ENCODE measurements around the gene MINDY2.

Gene MINDY2

DNA sequence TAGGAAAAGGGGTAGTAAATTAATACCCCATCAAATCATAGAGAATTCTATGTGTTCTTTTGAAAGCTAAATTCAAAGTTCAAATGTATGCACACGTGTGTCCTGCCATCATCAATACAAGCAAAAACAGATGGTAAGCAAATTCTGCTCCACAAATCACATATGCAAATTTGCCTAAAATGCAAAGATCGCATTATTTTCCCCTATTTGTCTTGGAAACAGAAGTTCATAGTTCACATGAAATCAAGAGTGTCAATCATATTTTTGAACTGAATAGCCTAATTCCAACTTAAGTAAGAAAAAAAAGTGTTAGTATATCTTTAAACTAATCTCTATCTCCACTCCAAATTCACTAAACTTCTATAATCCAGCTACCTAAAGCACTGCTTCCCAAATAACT is 30.1 kb upstream of the MINDY2 start:
- TF ChIP-seq POLR2AphosphoS5 (IDR thresholded peaks at IDR 0.05; ENCODE audit: low read depth, low read length) = no peak
- no peak for TF ChIP-seq TAF1 (IDR thresholded peaks at IDR 0.05; ENCODE audit: borderline replicate concordance, low read depth, low read length)
- TF ChIP-seq POLR2A (IDR thresholded peaks at IDR 0.05; ENCODE audit: low read depth, low read length) = no peak
- no peak for DNase-seq (ENCODE audit: insufficient read length)
- peak; percentile 27 for FAIRE-seq

GRCh38 chr15:58742022-58742813 is 28.9 kb upstream of the MINDY2 start:
- DNase-seq (ENCODE audit: insufficient read length) (no peak), FAIRE-seq (peak; percentile 33)
- TF ChIP-seq POLR2A (IDR thresholded peaks at IDR 0.05; ENCODE audit: low read depth, low read length) (no peak), POLR2AphosphoS5 (IDR thresholded peaks at IDR 0.05; ENCODE audit: low read depth, low read length) (no peak), TAF1 (IDR thresholded peaks at IDR 0.05; ENCODE audit: borderline replicate concordance, low read depth, low read length) (no peak)

DNA sequence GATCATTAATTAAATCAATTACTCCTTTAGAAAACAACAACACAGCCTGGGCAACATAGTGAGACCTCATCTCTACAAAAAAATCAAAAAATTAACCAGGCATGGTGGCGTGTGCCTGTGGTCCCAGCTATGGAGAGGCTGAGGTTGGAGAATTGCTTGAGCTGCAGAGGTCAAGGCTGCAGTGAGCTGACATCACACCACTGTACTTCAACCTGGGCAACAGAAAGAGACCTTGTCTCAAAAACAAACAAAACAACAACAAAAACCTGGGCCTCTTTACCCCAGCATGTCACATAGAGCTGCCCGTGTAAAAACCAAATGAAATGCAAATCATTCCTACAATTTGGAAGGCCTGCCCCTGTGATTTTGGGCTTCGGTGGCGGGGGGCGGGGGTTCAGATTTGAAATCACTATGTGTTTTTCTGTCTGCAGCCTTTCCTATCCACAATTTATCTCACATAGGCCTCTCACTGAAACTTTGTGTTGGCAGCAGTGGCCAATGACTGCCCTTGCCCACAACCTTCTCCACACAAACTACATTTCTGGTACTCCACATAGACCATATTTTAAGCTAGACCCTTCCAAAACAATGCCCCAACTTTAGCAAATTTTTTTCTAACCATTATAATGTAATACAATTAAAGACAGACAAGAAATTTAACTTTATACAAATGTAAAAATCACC is 28.1 kb upstream of the MINDY2 start:
- no peak for FAIRE-seq
- DNase-seq (ENCODE audit: insufficient read length) = no peak
- TF ChIP-seq POLR2A (IDR thresholded peaks at IDR 0.05; ENCODE audit: low read depth, low read length) = no peak
- no peak for TF ChIP-seq POLR2AphosphoS5 (IDR thresholded peaks at IDR 0.05; ENCODE audit: low read depth, low read length)
- no peak for TF ChIP-seq TAF1 (IDR thresholded peaks at IDR 0.05; ENCODE audit: borderline replicate concordance, low read depth, low read length)

DNA sequence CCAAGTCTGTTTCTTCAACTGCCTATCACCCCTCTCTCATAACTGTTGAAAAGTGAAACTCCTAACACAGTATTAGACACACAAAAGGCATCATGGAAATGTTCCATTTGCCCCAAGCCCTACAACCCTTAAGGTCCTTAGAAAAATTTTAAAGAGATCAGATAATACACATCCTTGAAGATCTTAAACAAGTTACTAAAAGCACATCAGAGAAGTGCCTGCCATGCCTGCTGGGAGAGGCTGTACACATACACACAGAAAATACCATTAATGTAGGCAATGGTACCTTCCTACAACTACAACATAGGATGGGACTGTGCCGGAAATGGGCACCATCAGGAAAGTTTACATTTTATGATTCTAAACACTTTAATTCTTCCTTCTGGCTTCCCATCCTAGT is 24.9 kb upstream of the MINDY2 start:
- no peak for TF ChIP-seq POLR2AphosphoS5 (IDR thresholded peaks at IDR 0.05; ENCODE audit: low read depth, low read length)
- no peak for TF ChIP-seq POLR2A (IDR thresholded peaks at IDR 0.05; ENCODE audit: low read depth, low read length)
- TF ChIP-seq TAF1 (IDR thresholded peaks at IDR 0.05; ENCODE audit: borderline replicate concordance, low read depth, low read length) = no peak
- no peak for FAIRE-seq
- DNase-seq (ENCODE audit: insufficient read length) = no peak

- TF ChIP-seq POLR2AphosphoS5 (IDR thresholded peaks at IDR 0.05; ENCODE audit: low read depth, low read length) = no peak
- no peak for TF ChIP-seq TAF1 (IDR thresholded peaks at IDR 0.05; ENCODE audit: borderline replicate concordance, low read depth, low read length)
- TF ChIP-seq POLR2A (IDR thresholded peaks at IDR 0.05; ENCODE audit: low read depth, low read length) = no peak
- DNase-seq (ENCODE audit: insufficient read length) = no peak
- peak; percentile 46 for FAIRE-seq
These were observed 22.9 kb upstream of the MINDY2 start for GRCh38 chr15:58748040-58748851.

GRCh38 chr15:58748852-58749531 is 22.1 kb upstream of the MINDY2 start:
- no peak; the same call in 1 of the 2 replicates for TF ChIP-seq POLR2A (IDR thresholded peaks at IDR 0.05; ENCODE audit: low read depth, low read length)
- TF ChIP-seq POLR2AphosphoS5 (IDR thresholded peaks at IDR 0.05; ENCODE audit: low read depth, low read length) = no peak; the same call in 1 of the 2 replicates
- TF ChIP-seq TAF1 (IDR thresholded peaks at IDR 0.05; ENCODE audit: borderline replicate concordance, low read depth, low read length) = no peak
- peak; percentile 33 for DNase-seq (ENCODE audit: insufficient read length)
- FAIRE-seq = no peak

DNA sequence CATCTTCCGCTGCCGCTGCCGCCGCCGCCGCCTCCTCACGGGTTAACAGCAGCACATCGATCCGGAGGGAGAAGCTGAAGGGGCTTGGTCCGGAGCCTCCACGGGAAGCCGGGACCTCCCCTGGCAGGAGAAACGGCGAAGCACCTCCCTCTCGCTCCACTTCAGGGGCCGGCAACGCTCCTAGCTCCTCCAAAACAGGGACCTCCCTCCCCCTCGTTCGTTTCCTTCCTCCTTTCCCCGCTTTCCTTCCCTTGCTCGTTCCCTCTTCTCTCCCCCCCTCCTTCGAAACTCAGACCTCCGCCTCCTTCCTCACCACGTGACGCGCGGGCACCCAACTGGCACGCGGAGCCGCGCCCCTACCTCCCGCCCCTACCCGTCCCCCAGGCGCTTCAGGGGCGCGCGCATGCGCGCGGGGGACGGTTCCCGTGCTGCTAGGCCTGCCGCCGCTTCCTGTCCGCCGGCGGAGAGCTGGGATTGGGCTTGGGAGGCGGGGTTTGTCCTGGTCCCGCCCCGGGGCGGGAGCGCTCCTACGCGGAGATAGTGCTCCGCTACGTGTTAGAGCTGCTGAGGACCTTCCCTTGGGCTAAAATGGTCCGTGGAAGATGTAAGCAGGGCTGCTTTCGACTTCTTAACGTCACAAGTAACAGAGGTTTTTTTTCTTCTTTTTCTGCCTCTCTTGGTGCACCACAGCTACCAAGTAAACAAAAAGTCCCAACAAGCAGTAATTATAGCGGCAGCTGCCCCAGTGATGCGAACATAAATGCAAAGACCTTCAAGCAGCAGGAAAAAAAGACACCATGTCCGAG is 21.4 kb upstream of the MINDY2 start, which contains the start of gene ADAM10:
TSS of gene ADAM10 (minus strand) at position 176 of the 806 bp plus-strand sequence. CDS start at position 3, 173 bp downstream.
- peak; percentile 94 for FAIRE-seq
- peak; percentile 98 for DNase-seq (ENCODE audit: insufficient read length)
- TF ChIP-seq POLR2A (IDR thresholded peaks at IDR 0.05; ENCODE audit: low read depth, low read length) (peak; percentile 83), POLR2AphosphoS5 (IDR thresholded peaks at IDR 0.05; ENCODE audit: low read depth, low read length) (peak; percentile 86), TAF1 (IDR thresholded peaks at IDR 0.05; ENCODE audit: borderline replicate concordance, low read depth, low read length) (0 out of 2 replicates have a peak, but pooled peaks have one; percentile 16)

- FAIRE-seq = no peak
- DNase-seq (ENCODE audit: insufficient read length) = no peak
- TF ChIP-seq TAF1 (IDR thresholded peaks at IDR 0.05; ENCODE audit: borderline replicate concordance, low read depth, low read length) = no peak
- no peak for TF ChIP-seq POLR2AphosphoS5 (IDR thresholded peaks at IDR 0.05; ENCODE audit: low read depth, low read length)
- no peak for TF ChIP-seq POLR2A (IDR thresholded peaks at IDR 0.05; ENCODE audit: low read depth, low read length)
These were observed 18.4 kb upstream of the MINDY2 start for GRCh38 chr15:58752716-58753115.

- DNase-seq (ENCODE audit: insufficient read length) (no peak), FAIRE-seq (no peak)
- TF ChIP-seq POLR2A (IDR thresholded peaks at IDR 0.05; ENCODE audit: low read depth, low read length) (no peak), POLR2AphosphoS5 (IDR thresholded peaks at IDR 0.05; ENCODE audit: low read depth, low read length) (no peak), TAF1 (IDR thresholded peaks at IDR 0.05; ENCODE audit: borderline replicate concordance, low read depth, low read length) (no peak)
These were observed 15.8 kb upstream of the MINDY2 start for GRCh38 chr15:58755350-58755749.

GRCh38 chr15:58755956-58756355 is 15.1 kb upstream of the MINDY2 start:
- no peak for DNase-seq (ENCODE audit: insufficient read length)
- TF ChIP-seq TAF1 (IDR thresholded peaks at IDR 0.05; ENCODE audit: borderline replicate concordance, low read depth, low read length) (no peak), POLR2A (IDR thresholded peaks at IDR 0.05; ENCODE audit: low read depth, low read length) (no peak), POLR2AphosphoS5 (IDR thresholded peaks at IDR 0.05; ENCODE audit: low read depth, low read length) (no peak)
- FAIRE-seq = no peak
